Raji (cell line): ENCODE results near the gene KISS1R.

ENCODE experiments used
- POLR2A ChIP-seq: IDR thresholded peaks from 2 replicates; pipeline ENCODE4 v1.6.1; 2011; ENCODE audit warnings: low read depth, low read length, control low read depth; ENCODE audit not compliant: insufficient read depth

Gene KISS1R

DNA sequence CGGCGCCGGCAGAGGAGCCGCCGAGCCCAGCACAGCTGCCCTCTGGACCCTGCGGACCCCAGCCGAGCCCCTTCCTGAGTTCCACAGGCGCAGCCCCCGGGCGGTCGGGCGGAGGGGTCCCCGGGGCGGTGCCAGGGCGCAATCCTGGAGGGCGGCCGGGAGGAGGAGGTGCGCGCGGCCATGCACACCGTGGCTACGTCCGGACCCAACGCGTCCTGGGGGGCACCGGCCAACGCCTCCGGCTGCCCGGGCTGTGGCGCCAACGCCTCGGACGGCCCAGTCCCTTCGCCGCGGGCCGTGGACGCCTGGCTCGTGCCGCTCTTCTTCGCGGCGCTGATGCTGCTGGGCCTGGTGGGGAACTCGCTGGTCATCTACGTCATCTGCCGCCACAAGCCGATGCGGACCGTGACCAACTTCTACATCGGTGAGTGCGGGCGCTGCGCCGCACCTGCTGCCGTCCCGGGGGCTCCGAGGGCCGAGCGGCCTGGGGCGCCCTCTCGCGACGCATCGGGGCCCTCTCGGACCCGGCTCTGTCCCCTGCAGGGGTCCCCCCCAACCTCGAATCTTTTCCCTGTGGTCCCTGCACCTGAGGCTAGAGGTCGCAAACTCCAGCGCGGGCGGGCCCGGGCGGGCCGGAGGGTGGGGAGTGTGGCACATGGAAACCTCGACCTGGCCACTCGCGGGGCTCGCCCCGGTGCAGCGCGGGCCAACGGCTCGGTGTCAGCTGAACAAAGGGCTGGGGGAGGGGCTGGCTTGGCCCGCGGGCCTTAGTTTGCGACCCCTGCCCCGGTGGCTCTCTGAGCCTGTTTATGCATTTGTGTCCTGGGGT, at the start of gene KISS1R:
TSS of gene KISS1R (plus strand) at position 11 of the 829 bp plus-strand sequence. CDS start at position 181, 170 bp downstream.
- no peak for TF ChIP-seq POLR2A

DNA sequence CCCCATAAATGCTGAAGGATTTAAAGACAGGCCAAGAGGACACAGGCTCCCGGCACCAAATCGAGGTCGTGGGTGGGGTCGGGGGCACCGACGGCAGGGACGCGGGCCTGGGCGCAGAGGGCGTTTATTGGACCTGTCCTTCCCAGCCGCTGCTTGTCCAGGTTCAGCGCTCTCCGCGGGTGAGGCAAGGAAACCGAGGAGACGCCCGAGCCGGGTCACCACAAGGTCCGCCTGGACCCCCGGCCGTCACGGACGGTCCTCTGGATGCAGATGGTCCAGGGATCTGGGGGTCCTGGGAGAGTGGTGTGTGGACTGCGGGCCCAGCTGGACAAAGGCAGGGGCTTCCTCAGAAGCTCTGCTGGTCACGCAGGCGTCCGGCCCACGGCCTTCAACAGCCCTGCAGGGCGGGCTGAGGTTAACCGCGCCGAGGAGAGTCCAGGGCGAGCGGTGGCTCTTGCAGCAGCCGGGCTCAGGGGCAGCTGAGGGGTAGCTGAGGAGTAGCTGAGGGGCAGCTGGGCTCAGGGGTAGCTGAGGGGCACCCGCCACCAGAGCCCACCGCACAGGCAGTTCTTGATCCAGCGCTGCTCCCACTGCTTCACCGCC, 49.2 kb upstream of the KISS1R start:
- TF ChIP-seq POLR2A, result no peak

DNA sequence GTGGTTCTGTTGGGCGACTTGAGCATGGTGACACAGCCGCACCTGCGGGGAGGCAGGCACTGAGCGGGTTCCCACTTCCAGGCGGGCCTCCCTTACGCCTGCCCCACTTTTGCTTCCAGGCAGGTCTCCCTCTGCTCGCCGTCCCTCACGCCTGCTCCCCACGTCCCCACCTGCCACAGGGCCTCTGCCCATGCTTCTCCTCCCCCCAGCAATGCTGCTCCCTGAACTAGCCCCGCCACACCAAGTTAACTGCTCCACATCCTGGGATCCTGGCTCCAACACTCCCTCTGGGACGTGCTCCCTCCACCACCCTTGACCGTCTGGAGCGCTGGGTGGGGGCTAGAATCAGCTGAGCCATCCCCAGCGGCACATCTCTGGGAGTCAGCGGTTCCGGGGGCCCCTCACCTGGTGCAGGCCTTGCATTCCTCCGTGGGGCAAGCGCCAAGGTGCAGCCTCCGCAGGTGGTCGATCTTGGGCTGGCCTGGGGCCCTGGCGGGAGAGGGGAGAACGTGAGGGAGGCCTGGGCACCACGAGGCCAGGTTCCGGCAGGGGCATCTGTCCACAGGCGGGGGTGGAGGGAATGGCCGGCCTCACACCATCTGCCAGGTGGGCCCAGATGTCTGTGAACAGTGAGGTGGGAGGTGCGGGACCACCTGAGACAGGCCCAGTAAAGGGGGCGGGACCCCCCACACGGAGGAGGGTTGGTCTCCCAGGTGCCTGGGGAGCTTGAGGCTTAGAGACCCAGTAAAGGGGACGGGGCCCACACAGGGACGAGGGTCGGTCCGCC, 48.5 kb upstream of the KISS1R start:
- no peak for TF ChIP-seq POLR2A

DNA sequence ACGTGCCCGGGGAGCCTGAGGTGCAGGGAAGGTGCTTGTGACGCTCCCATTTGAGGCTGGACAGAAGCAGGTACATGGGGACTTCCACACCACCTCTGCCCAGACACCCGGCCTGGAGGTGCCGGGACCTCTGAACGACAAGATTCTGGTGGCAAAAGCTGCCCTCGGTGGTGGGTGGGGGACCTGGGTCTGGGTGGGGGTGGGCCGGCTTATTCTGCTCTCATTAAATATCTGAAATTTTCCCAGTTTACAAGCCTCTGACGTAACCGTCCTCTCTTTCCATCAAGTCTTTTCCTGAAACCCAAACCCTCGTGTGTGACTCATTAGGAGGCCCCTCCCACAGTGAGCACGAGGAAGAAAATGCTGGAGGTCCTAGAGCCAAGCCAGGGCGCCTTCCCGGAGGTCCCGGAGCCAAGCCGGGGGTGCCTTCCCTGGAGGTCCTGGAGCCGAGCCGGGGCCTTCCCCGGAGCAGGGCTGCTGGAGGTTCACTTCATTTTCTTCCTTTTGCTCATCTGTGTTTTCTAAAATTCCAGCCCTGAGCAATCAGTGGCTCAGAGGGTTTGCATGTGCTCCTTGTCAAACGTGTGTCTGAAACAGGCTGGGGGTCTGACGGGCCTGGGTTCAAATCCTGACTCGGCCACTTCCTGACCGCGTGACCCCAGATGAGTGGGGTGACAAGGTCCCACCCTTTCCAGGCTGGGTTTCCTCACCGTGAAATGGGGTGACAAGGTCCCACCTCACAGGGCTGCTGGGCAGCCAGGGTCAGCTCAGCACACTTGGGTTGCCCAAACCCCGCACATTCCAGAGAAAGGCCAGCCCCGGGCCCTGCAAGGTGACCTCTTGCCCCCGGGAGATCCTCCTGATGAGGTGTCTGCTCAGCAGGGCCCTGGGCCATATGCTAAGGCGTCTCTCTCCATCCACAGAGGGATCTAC, 47.6 kb upstream of the KISS1R start:
- no peak for TF ChIP-seq POLR2A

DNA sequence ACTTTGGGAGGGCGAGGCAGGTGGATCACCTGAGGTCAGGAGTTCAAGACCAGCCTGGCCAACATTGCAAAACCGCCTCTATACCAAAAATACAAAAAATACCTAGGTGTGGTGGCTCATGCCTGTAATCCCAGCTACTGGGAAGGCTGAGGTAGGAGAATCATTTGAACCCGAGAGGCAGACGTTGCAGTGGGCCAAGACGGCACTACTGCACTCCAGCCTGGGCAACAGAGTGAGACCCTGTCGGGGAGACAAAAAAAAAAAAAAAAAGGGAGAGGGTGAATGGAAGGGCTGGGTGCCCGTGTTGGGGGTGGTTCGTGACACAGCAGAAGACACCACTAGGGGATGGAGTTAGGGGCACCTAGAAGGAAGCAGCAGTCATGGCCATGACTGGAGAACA, 46.8 kb upstream of the KISS1R start:
- TF ChIP-seq POLR2A, result no peak

DNA sequence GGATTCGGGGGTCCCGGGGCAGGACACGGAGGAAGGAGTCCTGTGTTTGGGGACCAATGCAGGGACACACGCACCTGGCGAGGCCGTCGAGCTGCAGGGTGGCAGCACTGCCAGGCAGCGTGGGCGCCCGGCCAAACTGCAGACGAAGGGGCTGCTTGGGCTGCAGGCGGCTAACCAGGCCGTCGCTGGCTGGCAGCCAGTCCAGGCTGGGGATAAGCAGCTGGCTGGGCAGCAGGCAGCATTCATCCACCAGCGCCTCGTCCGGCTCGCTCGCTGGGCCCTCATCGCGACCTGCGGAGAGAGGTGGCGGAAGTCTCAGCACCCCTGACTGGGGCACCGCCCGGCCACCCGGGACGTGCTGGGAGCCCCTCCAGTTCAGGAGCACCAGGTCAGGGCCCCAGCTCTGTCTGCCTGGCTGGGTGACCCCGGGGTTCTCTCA, 46.2 kb upstream of the KISS1R start:
- TF ChIP-seq POLR2A, result no peak

DNA sequence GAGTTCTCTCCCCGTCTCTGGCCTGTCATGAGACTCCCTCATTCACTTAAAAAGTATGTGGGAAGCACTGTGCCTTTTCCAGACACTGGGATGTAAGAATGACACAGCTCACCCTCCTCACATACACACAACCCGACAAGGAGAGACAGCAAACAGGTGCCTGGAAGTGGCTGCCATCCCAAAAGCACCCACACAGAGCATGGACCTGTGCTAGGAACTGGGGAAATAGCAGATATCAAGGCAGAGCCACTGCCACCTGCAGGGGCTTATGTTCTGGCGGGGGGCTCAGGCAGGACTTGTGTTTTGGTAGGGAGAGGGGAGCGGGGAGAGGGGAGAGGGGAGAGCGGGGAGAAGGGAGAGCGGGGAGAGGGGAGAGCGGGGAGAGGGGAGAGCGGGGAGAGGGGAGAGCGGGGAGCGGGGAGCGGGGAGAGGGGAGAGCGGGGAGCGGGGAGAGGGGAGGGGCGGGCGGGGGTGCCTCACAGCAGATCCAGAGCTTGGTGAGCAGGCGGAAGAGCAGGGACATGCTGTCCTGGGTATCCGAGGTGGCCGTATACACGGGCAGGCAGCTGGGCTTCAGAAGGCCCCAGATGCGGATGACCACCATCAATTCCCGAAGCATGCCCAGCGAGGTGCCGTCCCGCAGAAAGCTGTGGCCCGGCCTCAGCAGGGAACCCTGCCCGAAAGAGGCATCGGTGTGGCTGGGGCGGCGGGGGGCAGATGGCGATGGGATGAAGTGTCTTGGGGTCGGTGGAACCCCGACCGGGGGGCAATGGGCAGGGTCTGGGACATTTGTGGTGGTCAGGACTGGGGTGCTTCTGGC, 45.5 kb upstream of the KISS1R start:
- no peak for TF ChIP-seq POLR2A

DNA sequence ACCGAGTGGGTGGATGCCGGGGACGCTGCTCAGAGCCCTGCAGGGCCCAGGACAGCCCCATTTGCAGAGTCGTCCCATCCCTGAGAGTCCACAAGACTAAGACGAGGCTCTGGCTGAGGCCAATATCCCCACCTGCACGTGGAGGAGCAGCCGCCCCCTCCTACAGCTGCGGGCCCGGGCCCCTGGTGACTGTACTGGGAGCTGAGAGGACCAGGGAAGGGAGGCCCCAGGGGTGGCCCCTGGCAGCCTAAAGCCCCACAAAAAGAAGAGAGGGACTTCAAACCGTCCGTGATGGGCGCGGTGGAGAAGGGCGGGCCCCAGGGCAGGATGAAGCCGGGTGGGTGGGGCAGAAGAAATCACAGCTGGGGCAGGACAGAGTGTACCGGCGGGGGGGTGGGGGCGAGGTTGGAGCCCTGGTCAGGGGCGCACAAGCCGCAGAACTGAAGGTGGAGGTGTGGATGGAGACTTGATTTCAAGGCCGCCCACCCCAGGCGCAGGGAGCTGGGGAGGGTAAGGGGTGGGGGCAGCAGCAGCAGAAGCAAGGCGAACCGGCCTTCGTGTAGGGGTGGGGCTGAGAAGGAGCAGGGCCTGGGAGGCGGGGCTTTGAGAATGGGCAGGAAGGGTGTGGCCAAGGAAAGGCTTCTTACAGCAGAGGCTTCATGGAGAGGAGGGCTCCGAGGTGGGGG, 44.7 kb upstream of the KISS1R start:
- no peak for TF ChIP-seq POLR2A

DNA sequence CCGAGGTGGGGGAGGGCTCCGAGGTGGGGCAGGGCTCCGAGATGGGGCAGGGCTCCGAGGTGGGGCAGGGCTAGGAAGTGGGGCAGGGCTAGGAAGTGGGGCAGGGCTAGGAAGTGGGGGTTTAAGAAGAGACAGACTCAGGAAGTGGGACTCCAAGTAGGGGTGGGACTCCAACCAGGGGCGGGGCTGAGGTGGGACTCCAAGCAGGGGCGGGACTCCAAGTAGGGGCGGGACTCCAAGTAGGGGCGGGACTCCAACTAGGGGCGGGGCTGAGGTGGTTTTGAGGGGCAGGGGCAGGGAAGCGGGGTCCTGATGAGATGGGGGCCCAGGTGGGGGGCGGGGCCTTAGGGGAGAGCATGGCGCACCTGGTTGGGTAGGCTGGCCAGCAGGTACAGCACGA, 44.0 kb upstream of the KISS1R start:
- no peak for TF ChIP-seq POLR2A

DNA sequence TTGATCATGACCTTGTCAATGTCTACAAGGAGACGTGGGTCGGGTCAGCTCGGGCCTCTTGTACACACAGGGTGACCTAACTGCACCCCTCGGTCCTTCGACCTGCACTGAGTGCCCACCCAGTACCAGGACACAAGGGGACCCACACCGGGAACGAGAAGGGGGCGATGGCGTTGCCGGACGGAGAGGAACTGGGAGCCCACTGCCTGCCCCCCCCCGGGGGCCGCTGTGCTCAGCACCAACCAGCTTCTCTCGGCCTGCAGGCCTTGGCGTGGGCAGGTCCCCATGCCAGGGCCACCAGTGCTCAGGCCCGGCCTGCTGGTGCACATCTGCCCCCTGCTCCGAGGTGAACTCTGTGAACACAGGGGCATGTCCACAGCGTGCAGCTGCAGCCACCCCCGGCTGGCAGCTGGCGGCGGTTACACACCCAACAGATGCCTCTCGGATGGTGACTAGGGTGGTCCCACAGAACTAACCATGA, 43.5 kb upstream of the KISS1R start:
- no peak for TF ChIP-seq POLR2A

DNA sequence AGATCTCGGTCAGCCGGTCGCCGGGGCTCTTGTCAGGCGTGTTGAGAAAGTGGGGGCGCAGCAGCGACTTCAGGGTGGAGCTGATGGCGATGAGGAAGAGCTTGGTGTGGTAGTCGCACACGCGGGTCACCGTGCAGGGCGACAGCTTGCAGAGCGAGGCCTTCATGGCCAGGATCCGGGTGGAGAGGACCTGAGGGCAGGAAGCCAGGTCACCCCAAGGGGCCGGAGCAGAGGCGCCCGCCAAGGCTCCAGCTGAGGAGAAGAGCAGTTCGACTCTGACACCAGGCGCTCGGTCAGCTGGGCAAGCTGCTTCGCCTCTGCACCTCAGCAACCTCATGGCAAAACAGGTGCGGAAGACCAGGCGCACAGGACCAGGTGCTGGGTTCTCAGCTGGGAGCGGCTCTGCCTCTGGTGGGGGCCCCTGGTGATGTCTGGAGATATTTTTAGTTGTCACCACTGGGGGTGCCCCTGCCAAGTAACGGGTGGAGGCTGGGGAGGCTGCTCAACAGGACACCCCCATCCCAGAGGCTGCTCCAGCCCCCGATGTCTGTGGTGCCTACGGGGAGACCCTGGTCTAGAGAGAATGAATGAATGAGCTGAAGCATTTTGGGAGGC, 41.8 kb upstream of the KISS1R start:
- TF ChIP-seq POLR2A, result no peak

DNA sequence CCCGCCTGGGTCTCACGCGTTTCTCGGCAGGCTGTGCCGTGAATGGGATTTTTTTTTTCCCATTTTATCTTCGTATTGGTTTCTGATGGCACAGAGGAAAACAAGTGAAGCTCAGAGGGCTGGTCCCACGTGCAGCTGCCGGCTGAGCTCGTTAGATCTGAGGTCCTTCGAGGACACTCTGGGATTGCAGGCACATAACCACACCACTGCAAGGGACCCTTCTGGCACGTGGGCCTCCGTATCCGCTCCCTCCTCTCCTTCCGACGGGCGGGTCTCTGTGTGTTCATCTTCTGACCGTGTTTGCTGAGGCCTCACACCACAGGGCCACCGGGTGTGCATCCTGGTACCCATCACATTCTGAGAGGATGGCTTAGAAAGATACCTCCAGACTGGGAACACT, 41.0 kb upstream of the KISS1R start:
- TF ChIP-seq POLR2A, result no peak
